Osteocyte (in vitro differentiated cells): ENCODE data around the gene EOMES. TPM values are rescaled to one million over a fixed set of nuclear protein-coding genes. Genes with fewer than 3 reads are reported as not detected.

Experiments used
- DNase-seq: peaks from one replicate; pipeline ENCODE4 v3.0.0; 2021; ENCODE audit warnings: mixed read lengths; ENCODE audit not compliant: unreplicated experiment; ENCODE audit errors: extremely low spot score
- H3K27ac Mint-ChIP-seq: one replicate; pipeline ENCODE4 v1.8.0; 2021; ENCODE audit warnings: mild to moderate bottlenecking, mixed read lengths; ENCODE audit not compliant: unreplicated experiment
- H3K27me3 Mint-ChIP-seq: one replicate; pipeline ENCODE4 v1.8.0; 2021; ENCODE audit warnings: mixed read lengths; ENCODE audit not compliant: unreplicated experiment
- H3K36me3 Mint-ChIP-seq: one replicate; pipeline ENCODE4 v1.8.0; 2021; ENCODE audit warnings: mixed read lengths; ENCODE audit not compliant: unreplicated experiment
- H3K4me1 Mint-ChIP-seq: one replicate; pipeline ENCODE4 v1.8.0; 2021; ENCODE audit warnings: mixed read lengths; ENCODE audit not compliant: unreplicated experiment
- H3K4me3 Mint-ChIP-seq: one replicate; pipeline ENCODE4 v1.8.0; 2021; ENCODE audit warnings: mild to moderate bottlenecking, moderate library complexity, mixed read lengths; ENCODE audit not compliant: unreplicated experiment
- H3K9me3 Mint-ChIP-seq: one replicate; pipeline ENCODE4 v1.8.0; 2021; ENCODE audit warnings: mixed read lengths; ENCODE audit not compliant: unreplicated experiment
- total RNA-seq: library from RNA; stranded (reverse); gene quantifications from 2 replicates; pipeline ENCODE4 v1.2.1, GENCODE V29; 2021
- TF ChIP-seq, protein P1 (sequence below): fragments of 200-600 bp; sonication (generic); IDR thresholded peaks from 2 replicates; pipeline ENCODE4 v1.5.0; 2021; ENCODE audit warnings: antibody characterized with exemption, mild to moderate bottlenecking, moderate library complexity

Gene EOMES
- total RNA-seq, 1 donor from 2014 or later, result not detected

DNA sequence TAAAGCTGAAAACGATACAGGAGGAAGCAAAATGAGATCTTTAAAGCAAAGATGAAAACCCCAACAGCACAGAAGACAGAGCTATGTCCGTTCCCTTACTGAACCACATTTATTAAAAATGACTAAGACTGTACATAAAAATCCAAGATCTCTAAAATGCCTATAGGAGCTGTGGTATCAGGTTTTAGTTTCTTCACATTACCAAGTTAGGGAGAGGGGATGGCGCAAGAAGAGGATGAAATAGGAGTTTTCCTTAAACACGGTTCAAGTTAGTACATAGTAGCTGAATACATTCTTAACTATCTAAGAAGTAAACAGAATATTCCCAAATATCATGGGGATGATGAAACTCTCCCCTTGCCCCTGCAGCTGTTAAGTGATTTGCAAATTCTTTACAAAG, 6.3 kb downstream of the EOMES start:
- no peak for DNase-seq
- TF ChIP-seq, protein P1, sequence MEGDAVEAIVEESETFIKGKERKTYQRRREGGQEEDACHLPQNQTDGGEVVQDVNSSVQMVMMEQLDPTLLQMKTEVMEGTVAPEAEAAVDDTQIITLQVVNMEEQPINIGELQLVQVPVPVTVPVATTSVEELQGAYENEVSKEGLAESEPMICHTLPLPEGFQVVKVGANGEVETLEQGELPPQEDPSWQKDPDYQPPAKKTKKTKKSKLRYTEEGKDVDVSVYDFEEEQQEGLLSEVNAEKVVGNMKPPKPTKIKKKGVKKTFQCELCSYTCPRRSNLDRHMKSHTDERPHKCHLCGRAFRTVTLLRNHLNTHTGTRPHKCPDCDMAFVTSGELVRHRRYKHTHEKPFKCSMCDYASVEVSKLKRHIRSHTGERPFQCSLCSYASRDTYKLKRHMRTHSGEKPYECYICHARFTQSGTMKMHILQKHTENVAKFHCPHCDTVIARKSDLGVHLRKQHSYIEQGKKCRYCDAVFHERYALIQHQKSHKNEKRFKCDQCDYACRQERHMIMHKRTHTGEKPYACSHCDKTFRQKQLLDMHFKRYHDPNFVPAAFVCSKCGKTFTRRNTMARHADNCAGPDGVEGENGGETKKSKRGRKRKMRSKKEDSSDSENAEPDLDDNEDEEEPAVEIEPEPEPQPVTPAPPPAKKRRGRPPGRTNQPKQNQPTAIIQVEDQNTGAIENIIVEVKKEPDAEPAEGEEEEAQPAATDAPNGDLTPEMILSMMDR, result no peak
- Mint-ChIP-seq H3K27me3 (peaks cover 90% of the 10 kb centered on the region), H3K27ac (no peak overlapping the region), H3K9me3 (no peaks in the 10 kb centered on the region), H3K4me3 (no peak overlapping the region), H3K36me3 (no peaks in the 10 kb centered on the region), H3K4me1 (peaks cover 34% of the 10 kb centered on the region)

DNA sequence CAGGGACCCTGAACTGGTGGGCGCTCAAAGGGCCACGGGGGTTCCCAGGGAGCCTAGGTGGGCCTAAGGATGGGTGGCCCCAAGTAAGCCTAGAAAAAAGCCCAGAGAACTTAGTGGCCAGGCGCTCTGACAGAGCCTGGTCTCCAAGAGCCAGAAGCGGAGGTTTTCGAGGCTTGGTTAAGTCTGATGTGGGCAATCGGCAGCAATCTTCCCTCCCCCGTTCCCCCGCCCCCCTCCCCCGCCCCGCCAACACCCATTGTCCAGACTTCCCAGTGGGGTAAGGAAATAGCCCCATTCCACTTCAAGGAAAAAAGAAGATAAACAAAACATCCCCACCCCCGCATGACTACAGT, 6.7 kb downstream of the EOMES start:
- no peak overlapping the region for H3K27ac Mint-ChIP-seq
- H3K9me3 Mint-ChIP-seq, result no peaks in the 10 kb centered on the region
- H3K4me3 Mint-ChIP-seq, result peak overlapping the region; percentile 48
- H3K4me1 Mint-ChIP-seq, result peaks cover 32% of the 10 kb centered on the region
- H3K27me3 Mint-ChIP-seq, result peaks cover 91% of the 10 kb centered on the region
- DNase-seq, result no peak
- TF ChIP-seq, protein P1, result no peak
- no peaks in the 10 kb centered on the region for H3K36me3 Mint-ChIP-seq

DNA sequence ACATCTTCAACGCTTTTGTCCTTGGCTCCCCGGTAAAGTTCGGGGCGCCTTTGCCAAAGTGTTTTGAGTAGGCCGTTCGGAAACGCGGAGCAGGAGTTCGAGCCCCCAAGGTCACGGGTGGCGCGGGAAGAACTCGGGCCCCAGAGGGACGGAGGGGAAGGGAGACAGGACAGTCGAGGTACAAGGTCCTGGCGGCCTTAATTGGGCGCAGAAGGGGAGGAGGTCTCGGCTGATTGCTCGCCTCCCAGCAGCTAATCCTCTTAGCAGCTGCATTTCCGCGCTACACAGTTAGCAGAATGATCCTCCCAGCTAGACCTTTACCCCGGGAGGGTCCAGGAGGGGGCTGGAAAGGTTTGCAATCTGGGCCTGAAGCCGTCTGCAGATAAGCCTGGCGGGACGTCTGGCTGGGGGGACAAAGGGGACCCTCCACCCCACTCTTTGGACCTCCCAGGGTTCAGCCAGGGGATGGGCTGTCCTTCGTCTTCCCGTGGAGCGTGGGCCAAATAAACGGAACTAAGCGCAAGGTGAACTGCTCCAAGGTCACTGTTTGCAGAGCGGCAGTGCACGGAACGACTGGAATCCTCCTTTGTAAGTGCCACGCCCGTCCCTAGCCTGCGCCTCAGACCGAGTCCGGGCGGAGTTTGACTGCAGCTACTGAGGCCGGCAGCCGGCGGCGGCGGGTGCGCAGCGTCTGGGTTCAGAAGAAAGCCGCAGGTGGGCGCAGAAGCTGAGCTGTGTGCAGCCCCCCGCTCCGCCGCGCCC, 7.2 kb downstream of the EOMES start:
- Mint-ChIP-seq H3K36me3 (no peaks in the 10 kb centered on the region), H3K4me1 (peaks cover 32% of the 10 kb centered on the region), H3K27ac (no peak overlapping the region), H3K27me3 (peaks cover 91% of the 10 kb centered on the region), H3K9me3 (no peaks in the 10 kb centered on the region), H3K4me3 (peak overlapping the region; percentile 48)
- DNase-seq, result no peak
- TF ChIP-seq, protein P1, result no peak

DNA sequence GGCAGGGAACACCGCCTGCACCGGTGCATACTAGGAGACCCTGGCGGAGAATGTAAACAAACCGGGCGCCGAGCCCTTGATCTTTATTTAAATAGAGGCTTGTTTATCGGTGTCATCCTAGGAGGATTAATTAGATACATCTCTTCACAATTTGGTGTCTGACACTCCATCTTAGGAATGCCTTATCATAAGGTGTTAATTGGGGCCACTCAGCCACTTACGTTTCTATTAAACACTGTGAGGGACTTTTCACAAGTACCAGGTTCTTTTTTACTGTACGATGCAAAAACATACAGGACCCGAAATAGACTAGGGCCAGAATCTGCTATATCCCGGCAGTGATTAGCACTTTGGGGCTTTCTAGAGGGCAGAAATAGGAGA, 8.0 kb downstream of the EOMES start:
- Mint-ChIP-seq H3K36me3 (no peaks in the 10 kb centered on the region), H3K27ac (no peak overlapping the region), H3K27me3 (peaks cover 86% of the 10 kb centered on the region), H3K4me1 (peaks cover 32% of the 10 kb centered on the region), H3K4me3 (peak overlapping the region; percentile 85), H3K9me3 (no peaks in the 10 kb centered on the region)
- DNase-seq, result no peak
- TF ChIP-seq, protein P1, result no peak

DNA sequence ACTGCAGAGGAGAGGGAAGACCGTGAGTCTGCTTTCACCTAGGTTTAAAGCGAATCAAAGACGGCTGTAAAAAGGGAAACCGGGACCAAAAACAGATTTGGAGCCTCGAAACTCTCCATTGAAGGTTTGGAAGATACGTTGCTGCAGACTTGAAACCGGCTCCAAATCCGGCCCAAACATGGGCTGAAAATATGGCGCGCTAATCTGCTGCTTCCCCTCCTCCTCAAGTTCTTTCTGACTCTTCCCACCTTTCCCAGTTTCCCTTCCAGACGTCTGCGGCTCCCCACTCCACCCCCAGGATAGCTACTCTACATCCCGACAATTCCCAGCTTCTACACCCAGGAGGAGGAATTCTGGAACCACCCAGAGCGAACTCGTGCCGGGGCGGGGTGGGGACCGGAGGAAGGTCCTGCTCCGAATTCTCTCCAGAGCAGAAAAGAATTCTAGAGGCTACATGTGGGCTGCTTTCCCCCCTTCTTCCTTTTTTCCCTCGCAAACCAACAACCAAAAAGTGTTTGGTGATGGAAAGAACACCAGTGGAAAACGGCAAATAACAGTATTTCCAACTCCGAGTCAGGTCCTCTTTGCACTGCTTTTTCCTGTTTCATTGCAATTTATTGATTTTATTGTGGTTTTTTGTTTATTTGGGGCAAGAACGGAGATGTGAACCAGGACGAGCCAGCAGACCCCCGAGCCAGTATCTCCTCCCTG, 8.5 kb downstream of the EOMES start:
- TF ChIP-seq, protein P1, result no peak
- Mint-ChIP-seq H3K4me1 (peaks cover 32% of the 10 kb centered on the region), H3K4me3 (peak overlapping the region; percentile 85), H3K27me3 (peaks cover 84% of the 10 kb centered on the region), H3K36me3 (no peaks in the 10 kb centered on the region), H3K9me3 (no peaks in the 10 kb centered on the region), H3K27ac (no peak overlapping the region)
- DNase-seq, result no peak
